Upper lobe of left lung (tissue), 4 donors: ENCODE results near the gene NEDD4L.

Source experiments
- CTCF ChIP-seq, 6 experiments: fragments of 450-650 bp in 4 of 6; fragments of 200-600 bp in 2 of 6; sonication (generic) in 2 of 6; IDR thresholded peaks; one replicate each; pipeline ENCODE4 v1.5.1; 2016 to 2019; ENCODE audit warnings: antibody characterized with exemption in 6 of 6
- EP300 ChIP-seq, 4 donors: sonication (generic); formaldehyde crosslinking; IDR thresholded peaks; one replicate each; pipeline ENCODE4 v1.5.1; 2017; ENCODE audit warnings: antibody characterized with exemption in 4 of 4, control low read depth in 2 of 4

GRCh38 chr18:58152891-58153290 is 108.9 kb downstream of the NEDD4L start:
- no peak for TF ChIP-seq EP300 (IDR thresholded peaks at IDR 0.05)
- no peak for TF ChIP-seq CTCF (IDR thresholded peaks at IDR 0.05)
